Endodermal cell (in vitro differentiated cells): ENCODE results near the gene SCUBE1. TPM values are rescaled to one million over a fixed set of nuclear protein-coding genes. Genes with fewer than 3 reads are reported as not detected.

Experiments
- DNase-seq: peaks from one replicate; pipeline ENCODE4 v3.0.0-alpha.2; 2017
- H3K27ac ChIP-seq: 2 replicates; pipeline ENCODE4 v1.5.1; 2013; ENCODE audit warnings: mild to moderate bottlenecking, low read depth, low read length, moderate library complexity
- H3K27me3 ChIP-seq: 2 replicates; pipeline ENCODE4 v1.6.1; 2013; ENCODE audit warnings: mild to moderate bottlenecking, low read length, moderate library complexity; ENCODE audit not compliant: insufficient read depth, control insufficient read depth, poor library complexity, severe bottlenecking
- H3K36me3 ChIP-seq: 2 replicates; pipeline ENCODE4 v1.7.0; 2013; ENCODE audit warnings: mild to moderate bottlenecking, low read length, moderate library complexity; ENCODE audit not compliant: control insufficient read depth, insufficient read depth
- H3K4me1 ChIP-seq: one replicate; pipeline ENCODE4 v1.7.0; 2013; ENCODE audit warnings: low read length; ENCODE audit not compliant: control insufficient read depth, insufficient read depth
- H3K4me3 ChIP-seq: 2 replicates; pipeline ENCODE4 v1.5.1; 2013; ENCODE audit warnings: mild to moderate bottlenecking, low read length, moderate library complexity
- H3K9ac ChIP-seq: 2 replicates; pipeline ENCODE4 v1.6.1; 2013; ENCODE audit warnings: mild to moderate bottlenecking, low read length, moderate library complexity; ENCODE audit not compliant: poor library complexity, severe bottlenecking; ENCODE audit errors: extremely low read depth
- H3K9me3 ChIP-seq: 2 replicates; pipeline ENCODE4 v1.6.1; 2013; ENCODE audit warnings: mild to moderate bottlenecking, low read length, moderate library complexity; ENCODE audit not compliant: control insufficient read depth
- H3K27ac Mint-ChIP-seq: 2 replicates; pipeline ENCODE4 v1.8.0; 2020; ENCODE audit warnings: mixed read lengths
- H3K27me3 Mint-ChIP-seq: 2 replicates; pipeline ENCODE4 v1.8.0; 2021; ENCODE audit warnings: mild to moderate bottlenecking, mixed read lengths; ENCODE audit not compliant: insufficient read depth
- H3K36me3 Mint-ChIP-seq: 2 replicates; pipeline ENCODE4 v1.8.0; 2020; ENCODE audit warnings: low read depth, mixed read lengths
- H3K4me1 Mint-ChIP-seq: 2 replicates; pipeline ENCODE4 v1.8.0; 2020; ENCODE audit warnings: mixed read lengths
- H3K4me3 Mint-ChIP-seq: 2 replicates; pipeline ENCODE4 v1.8.0; 2020; ENCODE audit warnings: mild to moderate bottlenecking, moderate library complexity, mixed read lengths
- H3K9me3 Mint-ChIP-seq: 2 replicates; pipeline ENCODE4 v1.8.0; 2020; ENCODE audit warnings: mild to moderate bottlenecking, mixed read lengths
- CTCF ChIP-seq: fragments of 200-600 bp; sonication (generic); conservative IDR thresholded peaks from 2 replicates; pipeline ENCODE4 v1.5.0; 2021; ENCODE audit warnings: antibody characterized with exemption, mild to moderate bottlenecking
- WGBS, 2 experiments: methylation state at CpG; one replicate each; pipeline versions ENCODE4 v1.1.5 to v1.1.7; 2013; ENCODE audit warnings: missing lambda C conversion rate in 2 of 2, mixed read lengths in 1 of 2; ENCODE audit not compliant: insufficient coverage in 1 of 2, insufficient read length in 1 of 2; 5-methylcytosine and 5-hydroxymethylcytosine counted together
- total RNA-seq, 2 donors: library from RNA; stranded (reverse); fragmentation: NEBNext Ultra II Directional in 1 of 2; extraction: Animal tissue kit (Norgen Biotek cat#: 25700) in 1 of 2; gene quantifications; 2 replicates in 1 of 2; 3 replicates in 1 of 2; pipeline ENCODE4 v1.2.1, GENCODE V29; 2021

SCUBE1 gene
- total RNA-seq, 2 donors from 2014 or later, result 0.13 to 0.95 TPM

GRCh38 chr22:43205261-43205691 lies 137.9 kb downstream of the SCUBE1 start:
- Mint-ChIP-seq H3K27ac (no peak overlapping the region), H3K4me3 (no peak overlapping the region), H3K36me3 (no peaks in the 10 kb centered on the region), H3K9me3 (no peaks in the 10 kb centered on the region), H3K4me1 (peaks cover 2% of the 10 kb centered on the region), H3K27me3 (no peaks in the 10 kb centered on the region)
- DNase-seq, result no peak
- 87 to 93% methylated on average over 4 to 9 of the region's 9 CpGs for WGBS, 2 experiments
- H3K36me3 ChIP-seq, result no peaks in the 10 kb centered on the region
- H3K4me3 ChIP-seq, result no peak overlapping the region
- no peaks in the 10 kb centered on the region for H3K9me3 ChIP-seq
- no peaks in the 10 kb centered on the region for H3K27me3 ChIP-seq
- no peak for TF ChIP-seq CTCF
- no peaks in the 10 kb centered on the region for H3K4me1 ChIP-seq
- no peak overlapping the region for H3K27ac ChIP-seq
- H3K9ac ChIP-seq, result no peak overlapping the region

GRCh38 chr22:43203471-43203981 lies 139.6 kb downstream of the SCUBE1 start:
- 68 to 96% methylated on average over 4 to 19 of the region's 20 CpGs for WGBS, 2 experiments
- Histone ChIP-seq H3K36me3 (no peaks in the 10 kb centered on the region), H3K27ac (no peak overlapping the region), H3K4me3 (no peak overlapping the region), H3K9ac (no peak overlapping the region), H3K4me1 (no peaks in the 10 kb centered on the region), H3K9me3 (no peaks in the 10 kb centered on the region), H3K27me3 (no peaks in the 10 kb centered on the region)
- TF ChIP-seq CTCF, result peak; percentile 67
- H3K36me3 Mint-ChIP-seq, result no peaks in the 10 kb centered on the region
- peak; percentile 93 for DNase-seq
- H3K27me3 Mint-ChIP-seq, result no peaks in the 10 kb centered on the region
- H3K4me3 Mint-ChIP-seq, result no peak overlapping the region
- peaks cover 2% of the 10 kb centered on the region for H3K4me1 Mint-ChIP-seq
- no peaks in the 10 kb centered on the region for H3K9me3 Mint-ChIP-seq
- H3K27ac Mint-ChIP-seq, result peak overlapping the region; percentile 66

GRCh38 chr22:43202756-43203410 lies 140.3 kb downstream of the SCUBE1 start:
- DNase-seq, result no peak
- no peak overlapping the region for H3K4me3 Mint-ChIP-seq
- no peaks in the 10 kb centered on the region for H3K9me3 Mint-ChIP-seq

More at GRCh38 chr22:43202756-43203410, 140.3 kb downstream of the SCUBE1 start:
- Histone ChIP-seq H3K4me1 (no peaks in the 10 kb centered on the region), H3K27ac (no peak overlapping the region), H3K9ac (no peak overlapping the region), H3K9me3 (no peaks in the 10 kb centered on the region), H3K27me3 (no peaks in the 10 kb centered on the region), H3K4me3 (no peak overlapping the region), H3K36me3 (no peaks in the 10 kb centered on the region)
- Mint-ChIP-seq H3K36me3 (no peaks in the 10 kb centered on the region), H3K27me3 (no peaks in the 10 kb centered on the region), H3K27ac (no peak overlapping the region), H3K4me1 (peaks cover 2% of the 10 kb centered on the region)
- 72 to 84% methylated on average over 11 to 12 of the region's 13 CpGs for WGBS, 2 experiments
- no peak for TF ChIP-seq CTCF
